Measurements from ENCODE around the gene ITSN1.
"Not testable (repeated sequence)": the region's sequence is repeated elsewhere in the genome, so short reads cannot be mapped to it uniquely, and the experiment has no call there.

Gene ITSN1

DNA sequence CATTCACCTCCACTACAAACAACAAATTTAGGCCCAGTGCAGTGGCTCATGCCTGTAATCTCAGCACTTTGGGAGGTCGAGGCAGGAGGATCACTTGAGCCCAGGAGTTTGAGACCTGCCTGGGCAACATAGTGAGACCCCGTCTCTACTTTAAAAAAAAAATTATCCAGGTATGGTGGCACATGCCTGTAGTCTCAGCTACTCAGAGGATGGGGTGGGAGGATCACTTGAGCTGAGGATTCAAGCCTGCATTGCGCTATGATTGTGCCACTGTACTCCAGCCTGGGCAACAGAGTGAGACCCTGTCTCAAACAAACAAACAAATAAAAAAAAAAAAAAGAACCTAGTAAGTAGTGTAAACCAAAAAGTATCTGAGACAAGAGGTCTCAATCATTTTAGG lies 86.8 kb downstream of the ITSN1 start:
- DNase-seq (ENCODE audit: low read depth in 1 of 2, low spot score in 1 of 2), result not testable (repeated sequence)

DNA sequence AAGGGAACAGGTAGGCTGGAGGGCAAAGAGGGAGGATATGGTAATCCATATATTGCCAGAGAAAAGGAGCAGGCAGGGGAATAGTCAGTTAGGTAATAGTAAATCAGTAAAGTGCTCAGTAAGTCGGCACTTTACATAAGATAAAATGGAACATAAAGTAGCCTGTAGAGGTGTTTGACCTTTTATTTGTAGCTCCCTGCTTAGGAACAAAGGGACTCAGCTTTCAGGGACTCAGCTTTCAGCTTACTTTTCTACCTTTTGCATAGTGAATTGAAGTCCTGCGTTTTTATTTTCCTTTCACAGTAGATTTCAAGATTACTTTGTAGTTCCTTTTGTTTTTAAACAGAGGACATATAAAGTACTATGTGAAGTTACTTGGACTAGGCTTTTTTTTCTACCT lies 87.3 kb downstream of the ITSN1 start:
- DNase-seq (ENCODE audit: low read depth in 1 of 2, low spot score in 1 of 2), result no peak

DNA sequence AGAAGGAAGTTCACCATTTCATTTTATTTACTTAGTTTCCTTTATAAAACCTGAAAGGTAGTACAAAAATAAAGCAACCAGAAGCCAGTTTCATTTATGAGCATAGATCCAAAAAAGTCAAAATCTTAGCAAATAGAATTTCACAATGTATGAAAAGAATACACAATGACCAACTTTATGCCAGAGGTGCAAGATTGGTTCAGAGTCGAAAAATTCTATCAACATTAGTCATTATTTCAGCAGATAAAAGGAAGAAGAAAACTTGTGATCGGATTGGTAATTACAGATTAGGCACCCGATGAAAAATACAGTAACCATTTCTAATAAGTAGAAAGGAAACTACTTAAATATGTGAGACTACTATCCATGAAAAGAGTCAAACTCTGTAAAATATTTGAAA lies 89.1 kb downstream of the ITSN1 start:
- no peak for DNase-seq (ENCODE audit: low read depth in 1 of 2, low spot score in 1 of 2)

- DNase-seq (ENCODE audit: low read depth in 1 of 2, low spot score in 1 of 2), result no peak
Observed at GRCh38 chr21:33732038-33732437, 89.7 kb downstream of the ITSN1 start.

GRCh38 chr21:33733601-33734000 lies 91.3 kb downstream of the ITSN1 start:
- no peak for DNase-seq (ENCODE audit: low read depth in 1 of 2, low spot score in 1 of 2)

- no peak for DNase-seq (ENCODE audit: low read depth in 1 of 2, low spot score in 1 of 2)
Observed at GRCh38 chr21:33734291-33734690, 92.0 kb downstream of the ITSN1 start.

DNA sequence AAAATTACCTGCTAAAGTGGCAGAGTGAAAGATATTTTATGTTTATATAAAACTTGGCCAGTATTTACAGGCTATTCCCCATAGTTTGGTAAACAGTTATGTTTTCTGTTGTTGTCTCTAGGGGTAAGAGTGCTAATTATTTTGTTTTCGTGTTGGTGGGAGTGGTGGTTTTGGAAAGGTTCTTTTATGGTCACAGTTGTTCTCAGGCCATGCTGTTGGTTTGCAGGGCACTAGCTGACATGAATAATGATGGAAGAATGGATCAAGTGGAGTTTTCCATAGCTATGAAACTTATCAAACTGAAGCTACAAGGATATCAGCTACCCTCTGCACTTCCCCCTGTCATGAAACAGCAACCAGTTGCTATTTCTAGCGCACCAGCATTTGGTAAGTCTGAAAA lies 92.5 kb downstream of the ITSN1 start:
- DNase-seq (ENCODE audit: low read depth in 1 of 2, low spot score in 1 of 2), result no peak

DNA sequence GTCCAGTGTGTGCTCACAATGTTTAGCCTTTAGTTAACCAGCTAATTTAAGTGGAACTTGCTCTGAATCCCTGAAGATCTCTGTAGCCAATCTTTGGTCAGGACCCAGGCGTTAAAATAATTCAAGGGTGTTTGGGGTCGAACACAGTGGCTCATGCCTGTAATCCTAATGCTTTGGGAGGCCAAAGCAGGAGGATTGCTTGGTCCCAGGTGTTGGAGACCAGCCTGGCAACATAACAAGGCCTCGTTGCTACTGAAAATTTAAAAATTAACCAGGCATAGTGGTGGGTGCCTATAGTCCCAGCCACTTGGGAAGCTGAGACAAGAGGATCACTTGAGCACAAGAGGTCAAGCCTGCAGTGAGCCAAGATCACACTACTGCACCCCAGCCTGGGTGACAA lies 94.3 kb downstream of the ITSN1 start:
- no peak for DNase-seq (ENCODE audit: low read depth in 1 of 2, low spot score in 1 of 2)

- DNase-seq (ENCODE audit: low read depth in 1 of 2, low spot score in 1 of 2), result no peak
Observed at GRCh38 chr21:33739701-33740100, 97.4 kb downstream of the ITSN1 start.

DNA sequence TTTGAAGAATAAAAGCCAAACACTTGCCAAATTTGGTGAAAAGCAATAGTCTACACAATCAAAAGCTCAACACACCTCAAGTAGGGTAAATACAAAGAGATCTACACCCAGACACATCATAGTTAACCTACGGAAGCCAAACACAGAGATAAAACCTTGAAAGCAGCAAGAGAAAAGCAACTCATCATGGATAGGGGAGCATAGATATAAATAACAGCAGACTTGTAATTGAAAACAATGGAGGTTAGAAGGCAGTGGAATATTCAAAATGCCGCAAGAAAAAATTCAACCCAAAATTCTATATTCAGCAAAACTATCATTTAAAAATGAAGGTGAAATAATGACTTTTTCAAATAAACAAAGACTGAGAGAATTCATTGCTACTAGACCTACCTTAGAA lies 105.1 kb downstream of the ITSN1 start:
- DNase-seq (ENCODE audit: low read depth in 1 of 2, low spot score in 1 of 2), result no peak

DNA sequence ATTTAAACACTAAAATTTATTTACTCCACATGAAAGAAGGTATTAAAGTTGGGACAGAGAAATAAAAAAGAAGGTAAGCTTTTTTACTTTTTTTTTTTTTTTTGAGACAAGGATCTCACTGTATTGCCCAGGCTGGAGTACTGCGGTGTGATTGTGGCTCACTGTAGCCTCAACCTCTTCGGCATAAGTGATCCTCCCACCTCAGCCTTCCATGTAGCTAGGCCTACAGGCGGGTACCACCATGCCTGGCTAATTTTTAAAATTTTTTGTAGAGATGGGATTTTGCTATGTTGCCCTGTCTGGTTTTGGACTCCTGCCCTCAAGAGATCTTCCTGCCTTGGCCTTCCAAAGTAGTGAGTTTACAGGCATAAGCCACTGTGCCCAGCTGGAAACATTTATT lies 106.6 kb downstream of the ITSN1 start:
- no peak for DNase-seq (ENCODE audit: low read depth in 1 of 2, low spot score in 1 of 2)

DNA sequence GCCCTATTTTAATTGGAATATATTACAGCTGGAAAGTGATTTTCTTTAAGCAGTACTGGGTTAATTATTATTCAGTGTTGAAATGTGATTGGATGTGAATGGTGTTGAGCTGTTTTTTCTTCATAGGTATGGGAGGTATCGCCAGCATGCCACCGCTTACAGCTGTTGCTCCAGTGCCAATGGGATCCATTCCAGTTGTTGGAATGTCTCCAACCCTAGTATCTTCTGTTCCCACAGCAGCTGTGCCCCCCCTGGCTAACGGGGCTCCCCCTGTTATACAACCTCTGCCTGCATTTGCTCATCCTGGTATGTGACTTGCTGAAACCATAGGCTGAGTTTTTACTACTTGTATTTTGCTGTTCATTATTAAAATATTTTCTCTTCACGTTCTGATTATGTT lies 107.7 kb downstream of the ITSN1 start:
- no peak for DNase-seq (ENCODE audit: low read depth in 1 of 2, low spot score in 1 of 2)

DNA sequence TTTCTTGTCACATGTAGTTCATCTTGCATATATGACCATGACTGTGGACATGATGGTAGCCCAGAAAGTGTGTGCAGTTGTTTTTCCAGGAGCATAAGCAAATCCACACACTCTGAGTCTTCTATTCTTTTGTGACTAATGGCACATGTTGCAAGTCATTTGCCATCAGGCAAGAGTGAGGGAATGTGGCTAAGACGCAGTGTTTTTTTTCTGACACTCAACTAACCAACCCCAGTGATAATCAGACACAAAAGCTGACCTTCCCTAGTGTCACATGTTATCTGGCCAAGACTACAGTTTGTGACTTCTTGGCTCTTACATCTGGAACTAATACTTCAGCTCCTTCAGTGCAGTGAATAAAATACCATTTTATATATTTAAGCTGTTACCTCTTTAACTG lies 108.8 kb downstream of the ITSN1 start:
- DNase-seq (ENCODE audit: low read depth in 1 of 2, low spot score in 1 of 2), result no peak

DNA sequence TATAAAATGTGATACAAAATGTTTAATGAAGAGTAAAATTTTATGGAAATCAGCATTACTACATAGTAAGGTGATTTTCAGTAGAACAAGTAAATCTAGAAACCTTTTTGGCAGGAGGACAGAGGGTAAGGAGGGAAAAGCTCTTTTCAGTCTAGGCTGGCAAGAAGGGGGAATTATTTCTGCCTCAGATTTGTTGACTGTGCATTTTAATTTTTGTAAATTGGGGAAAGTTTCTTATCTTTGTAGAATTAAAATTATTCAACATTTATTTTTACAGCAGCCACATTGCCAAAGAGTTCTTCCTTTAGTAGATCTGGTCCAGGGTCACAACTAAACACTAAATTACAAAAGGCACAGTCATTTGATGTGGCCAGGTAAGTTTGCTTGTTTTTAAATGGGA lies 109.2 kb downstream of the ITSN1 start:
- DNase-seq (ENCODE audit: low read depth in 1 of 2, low spot score in 1 of 2), result no peak

GRCh38 chr21:33752260-33752659 lies 110.0 kb downstream of the ITSN1 start:
- DNase-seq (ENCODE audit: low read depth in 1 of 2, low spot score in 1 of 2), result no peak

GRCh38 chr21:33753886-33754285 lies 111.6 kb downstream of the ITSN1 start:
- DNase-seq (ENCODE audit: low read depth in 1 of 2, low spot score in 1 of 2), result no peak

DNA sequence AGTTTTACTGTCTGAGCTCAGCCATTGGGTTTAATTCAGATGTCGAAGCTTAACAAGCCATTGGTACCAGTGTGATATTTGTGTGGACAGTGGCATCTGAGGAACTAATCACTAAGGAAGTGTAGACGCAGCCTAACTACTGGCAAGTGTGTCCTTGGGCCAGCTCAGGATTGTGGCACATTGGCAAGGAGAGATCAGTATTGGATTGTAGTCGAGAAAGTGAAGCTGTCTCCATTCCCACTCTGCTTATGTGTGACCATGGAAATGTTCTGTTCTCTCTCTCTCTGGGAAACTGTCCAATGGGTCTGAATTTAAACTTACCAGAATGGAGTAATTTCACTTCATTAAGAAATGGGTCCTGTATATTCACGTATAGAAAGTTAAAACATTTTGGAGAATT lies 112.2 kb downstream of the ITSN1 start:
- no peak for DNase-seq (ENCODE audit: low read depth in 1 of 2, low spot score in 1 of 2)

- no peak for DNase-seq (ENCODE audit: low read depth in 1 of 2, low spot score in 1 of 2)
Observed at GRCh38 chr21:33755354-33755753, 113.1 kb downstream of the ITSN1 start.

- DNase-seq (ENCODE audit: low read depth in 1 of 2, low spot score in 1 of 2), result no peak
Observed at GRCh38 chr21:33760641-33761440, 118.5 kb downstream of the ITSN1 start.

GRCh38 chr21:33761441-33762036 lies 119.2 kb downstream of the ITSN1 start:
- no peak for DNase-seq (ENCODE audit: low read depth in 1 of 2, low spot score in 1 of 2)

DNA sequence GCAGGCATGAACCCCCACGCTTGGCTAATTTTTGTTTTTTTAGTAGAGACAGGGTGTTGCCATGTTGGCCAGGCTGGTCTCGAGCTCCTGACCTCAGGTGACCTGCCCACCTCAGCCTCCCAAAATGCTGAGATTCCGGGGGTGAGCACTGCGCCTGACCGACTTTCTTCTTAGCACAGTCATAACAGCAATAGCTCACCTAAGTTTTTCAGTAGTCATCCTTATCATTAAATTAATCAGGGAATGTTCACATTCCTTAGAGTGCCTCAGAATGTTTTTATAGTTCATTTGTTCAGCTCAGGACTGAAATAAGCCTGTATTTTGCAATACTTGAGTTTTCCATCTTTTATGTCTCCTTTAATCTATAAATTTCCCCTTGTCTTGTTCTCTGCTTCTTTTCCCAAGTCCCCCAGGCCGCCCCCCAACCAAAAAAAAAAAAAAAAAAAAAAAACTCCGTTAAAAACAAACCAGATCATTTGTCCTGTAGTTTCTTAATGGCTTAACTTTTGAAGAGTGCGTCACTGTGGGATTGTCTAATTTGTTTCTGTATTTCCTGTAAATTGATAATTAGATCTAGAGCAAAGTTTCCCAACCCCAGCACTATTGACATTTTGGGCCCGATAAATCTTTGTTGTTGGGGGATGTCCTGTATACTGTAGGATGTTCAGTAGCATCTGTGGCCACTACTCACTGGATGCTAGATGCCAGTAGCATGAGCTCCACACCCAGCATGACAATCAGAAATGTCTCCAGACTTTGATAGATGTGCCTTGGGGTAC lies 120.7 kb downstream of the ITSN1 start:
- DNase-seq (ENCODE audit: low read depth in 1 of 2, low spot score in 1 of 2), result no peak

- DNase-seq (ENCODE audit: low read depth in 1 of 2, low spot score in 1 of 2), result no peak
Observed at GRCh38 chr21:33763582-33763899, 121.2 kb downstream of the ITSN1 start.
